ENCODE data around the gene SLMAP. TPM values are rescaled to one million over a fixed set of nuclear protein-coding genes. Genes with fewer than 3 reads are reported as not detected.

Gene SLMAP
- total RNA-seq, 6 donors from 2014 or later, result 53.4 to 104 (median 68.4) TPM

GRCh38 chr3:57927916-57928315 lies 171.8 kb downstream of the SLMAP start:
- Histone ChIP-seq H3K27ac (no peak overlapping the region), H3K4me1 (no peaks in the 10 kb centered on the region), H3K27me3 (no peaks in the 10 kb centered on the region), H3K4me3 (no peak overlapping the region), H3K36me3 (peaks cover 0 to 41% (median 15%) of the 10 kb centered on the region in 4 donors), H3K9me3 (no peaks in the 10 kb centered on the region)
- DNase-seq (no peak), ATAC-seq (ENCODE audit: low FRiP score in 2 of 2) (no peak)
- WGBS, 2 donors, result 93 to 95% methylated on average over 3 of the region's 3 CpGs
- TF ChIP-seq POLR2AphosphoS5 (IDR thresholded peaks at IDR 0.05), result no peak
- TF ChIP-seq CTCF (IDR thresholded peaks at IDR 0.05), result no peak
- TF ChIP-seq EP300 (IDR thresholded peaks at IDR 0.05), result no peak
- no peak for TF ChIP-seq POLR2A (IDR thresholded peaks at IDR 0.05)

GRCh38 chr3:57928511-57928910 lies 172.4 kb downstream of the SLMAP start:
- H3K9me3 ChIP-seq, result no peaks in the 10 kb centered on the region
- ATAC-seq (ENCODE audit: low FRiP score in 2 of 2), result no peak
- WGBS, 2 donors, result 86 to 90% methylated on average over 2 of the region's 2 CpGs
- no peaks in the 10 kb centered on the region for H3K27me3 ChIP-seq
- no peak for TF ChIP-seq POLR2A (IDR thresholded peaks at IDR 0.05)
- no peak for TF ChIP-seq POLR2AphosphoS5 (IDR thresholded peaks at IDR 0.05)
- TF ChIP-seq CTCF (IDR thresholded peaks at IDR 0.05), result no peak
- no peak for TF ChIP-seq EP300 (IDR thresholded peaks at IDR 0.05)
- H3K27ac ChIP-seq, result no peak overlapping the region
- no peak for DNase-seq
- no peaks in the 10 kb centered on the region for H3K4me1 ChIP-seq
- H3K36me3 ChIP-seq, result peaks cover 0 to 39% (median 9%) of the 10 kb centered on the region in 4 donors
- no peak overlapping the region for H3K4me3 ChIP-seq

GRCh38 chr3:57929988-57930387 lies 173.9 kb downstream of the SLMAP start:
- H3K9me3 ChIP-seq, result no peaks in the 10 kb centered on the region
- DNase-seq, result no peak
- 90 to 91% methylated on average over 2 of the region's 2 CpGs for WGBS, 2 donors
- no peaks in the 10 kb centered on the region for H3K4me1 ChIP-seq
- H3K36me3 ChIP-seq, result peaks cover 0 to 34% (median 8%) of the 10 kb centered on the region in 4 donors
- TF ChIP-seq POLR2AphosphoS5 (IDR thresholded peaks at IDR 0.05) (no peak), EP300 (IDR thresholded peaks at IDR 0.05) (no peak), CTCF (IDR thresholded peaks at IDR 0.05) (no peak), POLR2A (IDR thresholded peaks at IDR 0.05) (no peak)
- no peak for ATAC-seq (ENCODE audit: low FRiP score in 2 of 2)
- H3K27me3 ChIP-seq, result no peaks in the 10 kb centered on the region
- no peak overlapping the region for H3K4me3 ChIP-seq
- no peak overlapping the region for H3K27ac ChIP-seq

GRCh38 chr3:57933602-57934001 lies 177.5 kb downstream of the SLMAP start:
- Histone ChIP-seq H3K4me1 (no peaks in the 10 kb centered on the region), H3K27me3 (no peaks in the 10 kb centered on the region), H3K4me3 (no peak overlapping the region), H3K36me3 (peaks cover 0 to 12% (median 3%) of the 10 kb centered on the region in 4 donors), H3K27ac (no peak overlapping the region), H3K9me3 (no peaks in the 10 kb centered on the region)
- no peak for ATAC-seq (ENCODE audit: low FRiP score in 2 of 2)
- TF ChIP-seq CTCF (IDR thresholded peaks at IDR 0.05), result no peak
- no peak for TF ChIP-seq EP300 (IDR thresholded peaks at IDR 0.05)
- no peak for TF ChIP-seq POLR2A (IDR thresholded peaks at IDR 0.05)
- WGBS, 2 donors, result 89% methylated on average over 2 of the region's 2 CpGs
- no peak for DNase-seq

- ATAC-seq (ENCODE audit: low FRiP score in 2 of 2), result no peak
- no peak for DNase-seq
- H3K9me3 ChIP-seq, result no peaks in the 10 kb centered on the region
- TF ChIP-seq CTCF (IDR thresholded peaks at IDR 0.05) (no peak), POLR2AphosphoS5 (IDR thresholded peaks at IDR 0.05) (no peak), EP300 (IDR thresholded peaks at IDR 0.05) (no peak), POLR2A (IDR thresholded peaks at IDR 0.05) (no peak)
- H3K4me3 ChIP-seq, result no peak overlapping the region
- 93 to 94% methylated on average over 7 of the region's 7 CpGs for WGBS, 2 donors
- no peak overlapping the region for H3K27ac ChIP-seq
- no peaks in the 10 kb centered on the region for H3K4me1 ChIP-seq
- peaks cover 0 to 12% (median 3%) of the 10 kb centered on the region in 4 donors for H3K36me3 ChIP-seq
- no peaks in the 10 kb centered on the region for H3K27me3 ChIP-seq
Measured at GRCh38 chr3:57934373-57934772, 178.3 kb downstream of the SLMAP start.

All from upper lobe of left lung (tissue), 6 donors.